ENCODE data around the gene PCBP3.

PCBP3 gene

DNA sequence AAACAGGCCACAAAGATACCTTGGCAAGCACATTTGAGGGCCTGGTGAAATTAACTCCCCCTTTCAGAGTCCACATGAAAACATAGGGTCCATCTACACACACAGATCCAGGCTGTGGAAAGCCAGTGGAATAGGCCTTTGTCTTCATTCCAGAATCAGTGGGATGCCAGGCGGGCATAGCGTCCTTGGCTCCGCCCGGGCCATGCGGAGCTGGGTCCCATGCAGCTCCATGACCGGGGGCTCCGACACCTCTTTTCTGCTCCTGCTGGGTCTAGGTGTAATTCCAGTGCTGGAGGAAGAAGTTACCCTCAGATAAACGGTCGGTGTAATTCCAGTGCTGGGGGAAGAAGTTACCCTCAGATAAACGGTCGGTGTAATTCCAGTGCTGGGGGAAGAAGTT, 274.5 kb downstream of the PCBP3 start:
- TF ChIP-seq, protein P1, sequence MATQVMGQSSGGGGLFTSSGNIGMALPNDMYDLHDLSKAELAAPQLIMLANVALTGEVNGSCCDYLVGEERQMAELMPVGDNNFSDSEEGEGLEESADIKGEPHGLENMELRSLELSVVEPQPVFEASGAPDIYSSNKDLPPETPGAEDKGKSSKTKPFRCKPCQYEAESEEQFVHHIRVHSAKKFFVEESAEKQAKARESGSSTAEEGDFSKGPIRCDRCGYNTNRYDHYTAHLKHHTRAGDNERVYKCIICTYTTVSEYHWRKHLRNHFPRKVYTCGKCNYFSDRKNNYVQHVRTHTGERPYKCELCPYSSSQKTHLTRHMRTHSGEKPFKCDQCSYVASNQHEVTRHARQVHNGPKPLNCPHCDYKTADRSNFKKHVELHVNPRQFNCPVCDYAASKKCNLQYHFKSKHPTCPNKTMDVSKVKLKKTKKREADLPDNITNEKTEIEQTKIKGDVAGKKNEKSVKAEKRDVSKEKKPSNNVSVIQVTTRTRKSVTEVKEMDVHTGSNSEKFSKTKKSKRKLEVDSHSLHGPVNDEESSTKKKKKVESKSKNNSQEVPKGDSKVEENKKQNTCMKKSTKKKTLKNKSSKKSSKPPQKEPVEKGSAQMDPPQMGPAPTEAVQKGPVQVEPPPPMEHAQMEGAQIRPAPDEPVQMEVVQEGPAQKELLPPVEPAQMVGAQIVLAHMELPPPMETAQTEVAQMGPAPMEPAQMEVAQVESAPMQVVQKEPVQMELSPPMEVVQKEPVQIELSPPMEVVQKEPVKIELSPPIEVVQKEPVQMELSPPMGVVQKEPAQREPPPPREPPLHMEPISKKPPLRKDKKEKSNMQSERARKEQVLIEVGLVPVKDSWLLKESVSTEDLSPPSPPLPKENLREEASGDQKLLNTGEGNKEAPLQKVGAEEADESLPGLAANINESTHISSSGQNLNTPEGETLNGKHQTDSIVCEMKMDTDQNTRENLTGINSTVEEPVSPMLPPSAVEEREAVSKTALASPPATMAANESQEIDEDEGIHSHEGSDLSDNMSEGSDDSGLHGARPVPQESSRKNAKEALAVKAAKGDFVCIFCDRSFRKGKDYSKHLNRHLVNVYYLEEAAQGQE (IDR thresholded peaks at IDR 0.05; ENCODE audit: insufficient replicate concordance, low read depth): no peak
- TF ChIP-seq, protein P2, sequence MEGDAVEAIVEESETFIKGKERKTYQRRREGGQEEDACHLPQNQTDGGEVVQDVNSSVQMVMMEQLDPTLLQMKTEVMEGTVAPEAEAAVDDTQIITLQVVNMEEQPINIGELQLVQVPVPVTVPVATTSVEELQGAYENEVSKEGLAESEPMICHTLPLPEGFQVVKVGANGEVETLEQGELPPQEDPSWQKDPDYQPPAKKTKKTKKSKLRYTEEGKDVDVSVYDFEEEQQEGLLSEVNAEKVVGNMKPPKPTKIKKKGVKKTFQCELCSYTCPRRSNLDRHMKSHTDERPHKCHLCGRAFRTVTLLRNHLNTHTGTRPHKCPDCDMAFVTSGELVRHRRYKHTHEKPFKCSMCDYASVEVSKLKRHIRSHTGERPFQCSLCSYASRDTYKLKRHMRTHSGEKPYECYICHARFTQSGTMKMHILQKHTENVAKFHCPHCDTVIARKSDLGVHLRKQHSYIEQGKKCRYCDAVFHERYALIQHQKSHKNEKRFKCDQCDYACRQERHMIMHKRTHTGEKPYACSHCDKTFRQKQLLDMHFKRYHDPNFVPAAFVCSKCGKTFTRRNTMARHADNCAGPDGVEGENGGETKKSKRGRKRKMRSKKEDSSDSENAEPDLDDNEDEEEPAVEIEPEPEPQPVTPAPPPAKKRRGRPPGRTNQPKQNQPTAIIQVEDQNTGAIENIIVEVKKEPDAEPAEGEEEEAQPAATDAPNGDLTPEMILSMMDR (IDR thresholded peaks at IDR 0.05; ENCODE audit: insufficient read depth, low read length): no peak
- TF ChIP-seq GABPA (IDR thresholded peaks at IDR 0.05; ENCODE audit: low read depth): no peak
- TF ChIP-seq SPI1 (IDR thresholded peaks at IDR 0.05; ENCODE audit: borderline replicate concordance, low read depth): no peak
- no peak for TF ChIP-seq POLR2AphosphoS5 (IDR thresholded peaks at IDR 0.05; ENCODE audit: low read depth)
- no peaks in the 10 kb centered on the region for H3K27me3 ChIP-seq (ENCODE audit: insufficient read depth, poor library complexity, severe bottlenecking)
- no peak for DNase-seq (ENCODE audit: low read depth in 1 of 2, low spot score in 1 of 2)
- H3K4me3 ChIP-seq (replicated peaks; ENCODE audit: insufficient read depth, low read length): no peak overlapping the region
- no peak overlapping the region for H3K27ac ChIP-seq (replicated peaks)

DNA sequence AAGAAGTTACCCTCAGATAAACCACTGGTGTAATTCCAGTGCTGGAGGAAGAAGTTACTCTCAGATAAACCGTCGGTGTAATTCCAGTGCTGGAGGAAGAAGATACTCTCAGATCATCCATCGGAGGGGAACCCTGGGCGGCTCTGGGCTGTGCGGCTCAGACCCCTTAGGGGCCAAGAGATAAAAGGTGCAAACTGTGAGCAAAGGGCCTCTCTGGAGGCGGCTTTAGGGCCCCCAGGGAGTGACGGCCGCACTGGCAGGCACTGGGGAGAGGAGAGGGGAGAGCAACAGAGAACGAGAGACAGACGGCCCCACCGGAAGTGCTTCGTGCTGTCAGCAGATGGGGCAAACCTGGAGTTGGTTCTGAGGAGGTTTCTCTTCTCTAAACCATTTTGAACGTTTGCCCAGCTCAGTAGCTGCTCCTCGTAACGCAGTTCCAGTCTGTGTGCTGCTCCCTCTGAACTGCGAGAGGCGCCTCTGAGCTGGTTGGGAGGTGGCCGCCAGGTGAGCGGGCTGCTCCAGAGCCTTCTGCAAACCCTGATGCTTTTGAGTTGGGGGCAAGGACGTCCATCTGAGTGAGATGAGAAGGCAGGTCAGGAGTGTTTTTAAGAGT, 275.4 kb downstream of the PCBP3 start:
- no peaks in the 10 kb centered on the region for H3K27me3 ChIP-seq (ENCODE audit: insufficient read depth, poor library complexity, severe bottlenecking)
- no peak for DNase-seq (ENCODE audit: low read depth in 1 of 2, low spot score in 1 of 2)
- TF ChIP-seq GABPA (IDR thresholded peaks at IDR 0.05; ENCODE audit: low read depth) (no peak), SPI1 (IDR thresholded peaks at IDR 0.05; ENCODE audit: borderline replicate concordance, low read depth) (no peak), POLR2AphosphoS5 (IDR thresholded peaks at IDR 0.05; ENCODE audit: low read depth) (no peak)
- TF ChIP-seq, protein P1 (IDR thresholded peaks at IDR 0.05; ENCODE audit: insufficient replicate concordance, low read depth): no peak
- TF ChIP-seq, protein P2 (IDR thresholded peaks at IDR 0.05; ENCODE audit: insufficient read depth, low read length): no peak
- no peak overlapping the region for H3K27ac ChIP-seq (replicated peaks)
- H3K4me3 ChIP-seq (replicated peaks; ENCODE audit: insufficient read depth, low read length): no peak overlapping the region

DNA sequence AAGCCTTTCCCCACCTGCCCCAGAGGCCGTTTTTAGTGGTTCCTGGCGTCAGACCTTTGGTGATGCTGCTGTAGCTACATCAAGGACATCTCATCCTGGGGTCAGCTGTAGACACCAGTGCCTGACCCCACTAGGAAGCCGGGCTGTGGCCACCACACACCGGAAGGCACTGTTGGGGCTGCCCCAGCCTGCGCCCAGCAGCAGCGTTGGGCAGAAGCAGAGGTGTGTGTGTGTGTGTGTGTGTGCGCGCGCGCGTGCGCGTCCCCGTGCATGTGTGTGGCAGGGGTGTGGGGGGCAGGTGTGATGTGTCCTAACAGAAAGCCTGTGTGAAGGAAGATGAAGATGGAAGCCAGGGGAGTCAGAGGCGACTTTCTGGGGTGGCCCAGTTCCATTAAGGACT, 276.1 kb downstream of the PCBP3 start:
- no peak for DNase-seq (ENCODE audit: low read depth in 1 of 2, low spot score in 1 of 2)
- Histone ChIP-seq H3K4me3 (replicated peaks; ENCODE audit: insufficient read depth, low read length) (no peak overlapping the region), H3K27ac (replicated peaks) (no peak overlapping the region), H3K27me3 (ENCODE audit: insufficient read depth, poor library complexity, severe bottlenecking) (no peaks in the 10 kb centered on the region)
- TF ChIP-seq, protein P1 (IDR thresholded peaks at IDR 0.05; ENCODE audit: insufficient replicate concordance, low read depth): no peak
- TF ChIP-seq GABPA (IDR thresholded peaks at IDR 0.05; ENCODE audit: low read depth) (no peak), SPI1 (IDR thresholded peaks at IDR 0.05; ENCODE audit: borderline replicate concordance, low read depth) (no peak), POLR2AphosphoS5 (IDR thresholded peaks at IDR 0.05; ENCODE audit: low read depth) (no peak)
- TF ChIP-seq, protein P2 (IDR thresholded peaks at IDR 0.05; ENCODE audit: insufficient read depth, low read length): no peak
